ENCODE results near the gene MINDY2.
"Not testable (repeated sequence)": the region's sequence is repeated elsewhere in the genome, so short reads cannot be mapped to it uniquely, and the experiment has no call there.

MINDY2 gene

DNA sequence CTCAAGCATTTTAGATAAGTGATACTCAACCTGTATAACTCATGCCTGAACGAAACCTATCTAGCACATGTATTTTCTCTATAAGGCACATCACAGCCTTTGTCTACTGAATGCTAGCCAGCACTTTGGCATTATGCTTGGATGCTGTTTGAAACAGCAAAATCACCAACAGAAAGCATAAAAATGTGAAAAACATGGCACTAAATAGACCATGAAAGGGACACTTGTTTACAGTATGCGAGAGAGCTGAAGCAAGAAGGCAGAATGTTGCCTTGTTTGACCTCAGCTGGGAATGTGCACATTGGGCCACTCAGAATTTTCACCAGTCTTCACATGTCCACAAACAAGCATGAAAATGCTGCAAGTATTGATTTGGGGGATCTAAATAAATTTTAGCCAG lies 59.5 kb downstream of the MINDY2 start:
- DNase-seq (ENCODE audit: low read depth) = no peak

DNA sequence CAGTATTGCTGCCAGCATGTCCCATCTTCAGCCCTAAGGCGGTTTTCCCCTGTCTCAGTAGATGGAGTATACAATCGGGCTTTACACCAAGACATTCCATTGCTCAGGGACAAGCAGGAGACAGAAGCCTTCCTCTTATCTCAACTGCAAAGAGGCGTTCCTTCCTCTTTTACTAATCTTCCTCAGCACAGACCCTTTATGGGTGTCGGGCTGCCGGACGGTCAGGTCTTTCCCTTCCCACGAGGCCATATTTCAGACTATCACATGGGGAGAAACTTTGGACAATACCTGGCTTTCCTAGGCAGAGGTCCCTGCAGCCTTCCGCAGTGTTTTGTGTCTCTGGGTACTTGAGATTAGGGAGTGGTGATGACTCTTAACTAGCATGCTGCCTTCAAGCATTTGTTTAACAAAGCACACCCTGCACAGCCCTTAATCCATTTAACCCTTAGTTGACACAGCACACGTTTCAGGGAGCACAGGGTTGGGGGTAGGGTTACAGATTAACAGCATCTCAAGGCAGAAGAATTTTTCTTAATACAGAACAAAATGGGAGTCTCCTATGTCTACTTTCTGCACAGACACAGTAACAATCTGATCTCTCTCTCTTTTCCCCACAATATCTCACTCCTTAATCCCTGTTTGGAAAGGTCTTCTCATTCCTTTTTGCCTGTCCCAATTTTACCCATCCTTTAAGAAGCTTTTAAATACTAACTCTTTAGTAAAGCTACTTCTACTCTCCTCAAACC lies 62.8 kb downstream of the MINDY2 start:
- not testable (repeated sequence) for DNase-seq (ENCODE audit: low read depth)

DNA sequence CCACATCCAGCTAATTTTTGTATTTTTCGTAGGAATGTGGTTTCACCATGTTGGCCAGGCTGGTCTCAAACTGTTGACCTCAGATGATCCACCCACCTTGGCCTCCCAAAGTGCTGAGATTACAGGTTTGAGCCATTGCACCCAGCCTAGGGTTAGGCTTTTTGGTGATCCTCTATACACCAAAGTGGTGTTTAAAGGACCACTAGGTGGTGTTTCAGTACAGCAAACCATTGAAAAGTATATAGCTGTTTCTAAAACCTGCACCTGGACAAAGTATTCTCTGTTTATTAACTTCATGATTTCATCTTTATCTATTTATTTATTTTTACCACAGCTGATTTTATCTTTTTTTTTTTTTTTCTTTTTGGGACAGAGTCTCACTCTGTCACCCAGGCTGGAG lies 68.4 kb downstream of the MINDY2 start:
- no peak for DNase-seq (ENCODE audit: low read depth)

DNA sequence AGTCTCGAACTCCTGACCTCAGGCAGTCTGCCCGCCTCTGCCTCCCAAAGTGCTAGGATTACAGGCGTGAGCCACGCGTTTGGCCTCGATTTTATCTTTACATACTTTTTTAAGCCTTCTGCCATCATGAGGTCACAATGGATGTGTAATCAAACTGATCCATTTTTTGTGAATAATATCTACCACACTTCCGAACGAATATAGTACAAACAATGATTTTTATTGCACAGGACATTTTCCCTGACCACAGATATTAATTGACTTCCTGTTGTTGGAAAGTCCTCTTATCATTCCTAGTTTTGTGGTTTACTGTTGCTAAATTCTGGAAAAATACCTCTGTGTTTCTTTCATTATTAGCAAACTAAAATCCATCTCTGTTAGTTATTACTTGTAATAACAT lies 68.9 kb downstream of the MINDY2 start:
- DNase-seq (ENCODE audit: low read depth) = no peak

DNA sequence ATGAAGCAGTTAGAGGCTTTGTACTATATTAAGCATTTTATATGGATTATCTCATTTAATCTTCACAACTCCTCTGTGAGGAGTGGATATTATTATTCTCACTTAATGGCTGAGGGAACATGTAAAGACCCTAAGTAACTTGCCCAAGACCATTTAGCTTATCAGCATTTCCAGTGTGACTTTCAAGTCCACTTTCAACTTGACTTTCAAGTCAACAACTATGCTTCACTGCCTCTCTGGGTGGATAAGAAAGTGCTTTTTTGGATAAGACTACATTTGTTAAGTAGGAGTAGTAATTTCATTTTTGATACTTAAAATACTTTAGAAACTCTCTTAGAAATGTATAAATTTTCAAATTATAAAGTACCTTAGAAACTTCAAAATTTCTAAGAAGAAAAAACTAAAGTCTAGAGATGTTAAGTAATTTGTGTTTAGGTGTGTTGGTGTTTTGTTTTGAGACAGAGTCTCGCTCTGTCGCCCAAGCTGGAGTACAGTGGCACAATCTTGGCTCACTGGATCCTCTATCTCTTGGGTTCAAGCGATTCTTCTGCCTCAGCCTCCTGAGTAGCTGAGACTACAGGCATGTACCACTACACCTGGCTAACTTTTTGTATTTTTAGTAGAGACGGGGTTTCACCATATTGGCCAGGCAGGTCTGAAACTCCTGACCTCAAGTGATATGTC lies 71.8 kb downstream of the MINDY2 start:
- no peak for DNase-seq (ENCODE audit: low read depth)

DNA sequence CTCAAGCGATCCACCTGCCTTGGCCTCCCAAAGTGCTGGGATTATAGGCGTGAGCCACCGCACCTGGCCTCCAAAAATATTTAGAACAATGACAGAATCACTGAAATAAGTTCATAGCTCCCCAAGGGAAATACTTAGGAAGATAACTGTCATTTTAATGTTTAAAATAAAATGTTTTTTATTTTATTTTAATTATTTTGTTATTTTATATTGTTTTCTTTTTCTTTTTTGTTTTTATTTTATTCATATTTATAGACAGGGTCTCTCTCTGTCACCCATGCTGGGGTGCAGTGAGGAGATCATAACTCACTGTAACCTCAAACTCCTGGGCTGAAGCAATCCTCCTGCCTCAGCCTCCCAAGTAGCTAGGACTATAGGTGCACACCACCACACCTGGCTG lies 80.1 kb downstream of the MINDY2 start:
- not testable (repeated sequence) for DNase-seq (ENCODE audit: low read depth)

DNA sequence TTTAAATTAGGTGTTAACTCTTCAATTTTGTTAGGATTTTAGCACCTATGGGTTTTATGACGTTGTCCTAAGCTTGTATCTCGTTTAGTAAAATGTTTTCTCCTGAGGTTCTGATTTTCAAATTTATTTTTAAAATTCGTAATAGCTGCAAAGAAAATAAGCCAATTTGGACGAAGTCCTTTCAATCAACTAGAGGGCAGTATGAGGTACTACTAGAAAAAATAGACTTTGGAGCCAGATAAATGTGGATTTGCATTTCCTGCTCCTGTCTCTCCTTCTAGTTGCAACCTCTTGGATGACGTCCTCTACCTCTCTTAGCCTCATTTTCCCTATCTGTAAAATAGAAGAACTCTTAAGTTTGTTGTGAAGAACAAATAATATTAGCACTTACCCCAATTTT lies 81.2 kb downstream of the MINDY2 start:
- DNase-seq (ENCODE audit: low read depth) = no peak

DNA sequence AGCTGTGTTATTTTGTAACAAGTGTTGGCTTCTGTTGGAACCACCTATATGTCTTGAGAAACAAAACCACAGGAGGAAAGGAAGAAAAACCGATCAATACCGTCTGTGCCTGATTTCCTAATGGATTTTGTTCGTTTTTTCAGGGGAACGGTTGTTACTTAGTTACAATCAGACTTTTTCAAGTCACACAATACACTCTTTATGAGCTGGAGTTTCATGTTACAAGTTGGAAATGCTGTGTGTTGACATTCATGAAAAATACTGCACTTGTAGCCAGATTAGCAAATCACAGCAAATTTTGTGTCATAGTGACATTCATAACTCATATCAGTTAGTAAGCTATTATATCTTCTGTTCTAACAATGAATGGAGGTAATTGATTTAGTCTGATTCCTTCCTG lies 83.5 kb downstream of the MINDY2 start:
- DNase-seq (ENCODE audit: low read depth) = no peak

DNA sequence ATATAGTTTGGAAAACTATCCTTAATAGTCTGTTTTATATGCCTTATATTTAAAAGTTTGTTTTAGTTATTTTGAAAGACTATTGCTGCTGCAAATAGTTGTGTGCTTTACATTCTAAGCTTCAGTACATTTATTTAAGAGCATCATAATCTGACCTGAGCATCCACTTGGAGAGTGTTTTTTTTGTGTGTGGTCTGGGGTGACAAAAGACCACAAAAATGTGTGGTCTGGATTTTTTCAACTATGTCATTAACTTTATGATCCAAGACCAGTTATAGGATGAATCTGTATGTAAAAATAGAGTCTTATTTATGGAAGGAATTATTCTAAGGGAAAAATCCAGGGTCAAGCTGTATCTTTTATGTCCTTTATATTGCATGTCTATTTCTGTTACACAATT lies 85.0 kb downstream of the MINDY2 start:
- DNase-seq (ENCODE audit: low read depth) = no peak

DNA sequence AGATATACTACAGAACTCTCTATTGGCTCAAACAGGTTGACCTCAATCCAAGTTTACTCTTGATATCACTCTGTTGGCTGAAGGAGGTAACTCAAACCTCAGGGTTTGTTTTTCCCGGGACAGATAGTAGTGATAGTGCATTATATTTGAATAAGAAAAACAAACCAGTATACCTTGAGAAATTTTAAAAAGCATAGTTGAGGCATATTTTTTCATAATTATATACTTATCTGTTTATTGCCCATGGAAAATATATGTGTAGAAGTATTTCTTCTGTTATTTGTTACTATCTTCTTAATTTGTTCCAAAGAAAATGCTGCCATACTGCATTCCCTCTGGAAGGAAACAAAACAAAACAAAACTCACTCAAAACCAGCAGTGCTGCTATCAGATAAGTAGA lies 85.5 kb downstream of the MINDY2 start:
- DNase-seq (ENCODE audit: low read depth) = not testable (repeated sequence)

DNA sequence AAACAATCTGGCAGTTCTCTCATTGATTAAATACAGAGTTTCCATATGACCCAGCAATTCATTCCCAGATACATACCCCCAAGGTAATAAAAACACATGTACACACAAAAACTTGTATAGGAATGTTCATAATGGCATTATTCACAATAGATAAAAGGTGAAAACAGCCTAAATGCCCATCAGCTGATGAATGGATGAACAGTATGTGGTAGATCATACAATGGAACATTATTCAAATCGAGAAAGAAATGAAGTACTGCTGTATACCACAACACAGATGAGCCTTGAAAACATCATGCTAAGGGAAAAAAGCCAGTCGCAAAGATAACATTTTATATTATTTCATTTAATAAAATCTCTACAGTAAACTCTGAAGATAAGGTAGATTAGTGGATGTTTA lies 91.2 kb downstream of the MINDY2 start:
- DNase-seq (ENCODE audit: low read depth) = no peak

DNA sequence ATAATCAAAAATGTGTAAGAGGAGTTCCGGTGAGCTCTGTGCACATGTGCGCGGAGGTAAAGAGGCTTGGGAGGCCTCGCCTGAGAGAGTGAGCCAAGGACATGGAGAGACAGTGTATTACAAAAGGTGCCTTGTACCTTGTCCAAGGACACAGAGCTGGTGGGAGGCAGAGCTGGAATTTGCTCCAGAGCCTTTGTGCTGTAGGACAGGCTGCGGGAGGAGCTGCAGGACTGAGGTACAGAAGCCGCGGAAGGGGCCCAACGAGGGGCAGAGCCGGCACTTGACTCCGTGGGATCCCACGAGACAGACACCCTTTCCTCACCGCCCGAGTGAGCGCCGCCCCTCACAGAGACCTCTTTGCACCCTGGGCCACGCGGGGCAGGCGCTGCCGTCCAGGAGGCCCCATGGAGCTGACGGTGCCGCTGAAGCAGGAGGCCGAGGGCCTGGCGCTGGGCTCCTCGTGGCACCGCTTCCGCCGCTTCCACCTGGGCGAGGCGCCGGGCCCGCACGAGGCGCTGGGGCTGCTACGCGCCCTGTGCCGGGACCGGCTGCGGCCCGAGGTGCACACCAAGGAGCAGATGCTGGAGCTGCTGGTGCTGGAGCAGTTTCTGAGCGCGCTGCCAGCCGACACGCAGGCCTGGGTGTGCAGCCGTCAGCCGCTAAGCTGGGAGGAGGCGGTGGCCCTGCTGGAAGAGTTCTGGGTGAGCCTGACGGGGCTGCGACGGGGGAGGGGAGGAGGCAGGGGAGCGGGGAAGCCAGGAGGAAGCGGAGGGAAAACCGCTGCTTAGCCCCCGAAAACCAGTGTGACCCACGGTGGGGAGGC lies 93.7 kb downstream of the MINDY2 start:
- no peak for DNase-seq (ENCODE audit: low read depth)

DNA sequence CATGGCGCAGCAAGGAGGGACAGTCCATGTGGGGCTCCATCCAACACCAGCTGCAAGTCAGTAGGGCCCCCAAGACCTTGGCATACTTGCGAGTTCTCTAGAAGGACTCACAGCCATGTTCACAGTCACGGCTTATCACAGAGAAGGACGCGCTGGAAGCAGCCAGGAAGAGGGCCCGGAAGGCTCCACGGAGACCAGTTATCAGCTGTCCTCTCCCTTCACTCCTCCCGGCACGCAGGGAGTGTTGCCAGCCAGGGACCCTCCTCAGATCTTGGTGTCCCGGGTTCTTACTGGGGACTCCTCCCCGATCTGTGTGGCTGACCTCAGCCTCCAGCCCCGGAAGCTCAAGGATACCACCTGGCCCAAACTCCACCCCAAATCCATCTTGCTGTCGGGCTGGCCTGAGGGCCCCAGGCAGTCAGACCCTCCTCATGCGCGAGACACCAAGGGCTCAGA lies 94.4 kb downstream of the MINDY2 start:
- no peak for DNase-seq (ENCODE audit: low read depth)

DNA sequence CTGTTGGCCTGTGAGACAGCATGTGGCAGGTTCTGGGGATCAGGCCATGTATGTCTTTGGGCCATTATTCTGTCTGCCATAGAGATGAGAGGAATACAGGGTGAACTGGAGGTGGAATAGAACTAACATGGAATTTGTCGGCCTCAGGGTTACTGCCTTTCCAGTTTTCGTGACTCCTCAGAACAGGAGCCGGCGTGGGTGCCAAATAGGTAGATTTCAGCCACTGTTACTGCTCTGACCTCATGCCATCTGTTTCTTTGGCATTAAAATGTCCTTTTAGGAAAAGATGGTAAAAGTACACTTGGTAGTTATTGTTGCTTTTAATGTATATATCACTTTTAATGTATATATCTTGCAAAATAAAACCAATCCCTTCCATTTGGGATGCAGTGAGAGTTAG lies 96.8 kb downstream of the MINDY2 start:
- DNase-seq (ENCODE audit: low read depth) = no peak

DNA sequence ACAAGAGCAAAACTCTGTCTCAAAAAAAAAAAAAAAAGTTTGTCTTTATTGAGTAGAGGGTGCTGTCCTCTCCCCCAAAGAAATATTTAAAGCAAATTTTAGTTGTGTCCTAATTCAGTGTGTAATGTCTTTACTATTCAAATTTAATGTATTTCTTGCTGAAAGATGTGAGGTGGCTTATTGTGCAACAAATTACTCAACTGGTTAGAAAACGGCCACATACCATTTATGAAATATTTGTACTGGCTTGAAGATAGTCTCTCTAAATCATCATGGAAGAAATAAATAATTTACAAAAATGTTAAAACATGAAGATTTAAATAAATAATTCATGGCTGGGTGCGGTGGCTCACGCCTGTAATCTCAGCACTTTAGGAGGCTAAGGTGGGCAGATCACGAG lies 99.3 kb downstream of the MINDY2 start:
- no peak for DNase-seq (ENCODE audit: low read depth)

DNA sequence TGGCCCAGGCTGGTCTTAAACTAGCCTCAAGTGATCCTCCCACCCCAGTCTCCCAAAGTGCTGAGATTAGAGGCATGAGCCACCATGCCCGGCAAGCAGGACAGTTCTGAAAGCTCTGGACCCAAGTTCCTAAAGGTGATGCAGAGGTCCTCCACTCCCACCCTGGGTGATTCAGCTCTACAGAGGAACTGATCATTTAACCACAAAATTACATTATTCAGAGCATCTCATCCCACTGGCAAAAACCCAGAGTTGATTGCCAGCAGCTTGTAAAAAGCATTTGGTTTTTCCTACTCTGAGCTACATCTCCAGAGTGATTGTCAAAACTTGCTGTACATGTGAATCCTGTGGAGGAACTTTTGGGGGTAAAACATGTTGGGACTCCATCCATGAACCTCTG lies 102.2 kb downstream of the MINDY2 start:
- no peak for DNase-seq (ENCODE audit: low read depth)

DNA sequence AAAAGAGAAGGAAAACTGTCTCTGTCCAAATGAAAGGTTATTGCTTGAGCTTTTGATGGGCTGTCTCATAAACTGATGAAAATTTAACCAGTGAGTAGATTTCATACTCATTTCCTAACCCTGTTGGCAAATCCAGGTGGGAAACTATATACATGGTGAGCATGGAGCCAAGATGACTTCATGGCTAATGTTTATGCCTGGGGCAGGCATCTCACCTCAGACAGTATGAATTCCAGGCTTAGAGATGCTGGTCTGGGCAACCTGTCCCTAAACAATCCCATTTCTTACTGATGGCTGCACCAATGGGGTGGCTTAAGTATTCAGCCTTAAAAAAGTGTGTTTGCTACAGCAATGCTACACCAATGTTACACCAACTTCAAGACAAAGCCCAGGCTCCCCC lies 104.2 kb downstream of the MINDY2 start:
- DNase-seq (ENCODE audit: low read depth) = no peak

DNA sequence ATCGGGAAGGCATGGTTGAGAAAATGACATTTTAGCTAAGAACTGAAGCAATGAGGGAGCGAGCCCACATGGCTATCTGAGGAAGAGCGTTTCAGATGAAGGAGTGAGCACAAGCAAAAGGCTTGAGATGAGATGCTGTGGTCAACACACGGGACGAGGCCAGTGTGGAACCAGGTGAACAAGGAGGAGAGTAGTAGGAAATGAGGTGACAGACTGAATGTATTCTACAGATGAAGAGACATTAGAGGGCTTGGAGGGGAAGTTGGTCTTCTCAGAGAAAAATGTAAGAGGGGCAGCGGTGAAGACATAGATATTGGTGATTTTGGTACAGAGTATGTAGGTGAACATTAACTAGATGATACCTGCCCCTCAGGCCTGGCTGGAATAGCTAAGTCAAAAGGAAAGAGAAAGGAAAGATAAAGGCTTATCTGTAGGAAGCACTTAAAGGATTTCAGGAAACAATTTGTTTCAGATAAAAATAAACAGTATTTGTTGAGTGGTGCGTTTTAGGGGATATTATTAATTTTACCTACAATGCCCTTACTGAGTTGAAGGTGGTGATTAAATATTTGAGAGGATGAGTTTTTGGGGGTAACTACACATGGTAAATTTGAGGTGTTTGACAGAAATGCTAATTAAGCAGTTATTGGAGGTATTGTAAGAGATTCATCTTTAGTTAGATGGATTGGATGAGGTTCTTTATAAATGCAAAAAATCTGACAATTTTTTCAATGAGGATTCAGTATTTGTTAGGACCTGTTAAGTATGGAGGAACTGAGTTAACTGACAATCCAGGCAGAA lies 105.4 kb downstream of the MINDY2 start:
- DNase-seq (ENCODE audit: low read depth) = no peak

DNA sequence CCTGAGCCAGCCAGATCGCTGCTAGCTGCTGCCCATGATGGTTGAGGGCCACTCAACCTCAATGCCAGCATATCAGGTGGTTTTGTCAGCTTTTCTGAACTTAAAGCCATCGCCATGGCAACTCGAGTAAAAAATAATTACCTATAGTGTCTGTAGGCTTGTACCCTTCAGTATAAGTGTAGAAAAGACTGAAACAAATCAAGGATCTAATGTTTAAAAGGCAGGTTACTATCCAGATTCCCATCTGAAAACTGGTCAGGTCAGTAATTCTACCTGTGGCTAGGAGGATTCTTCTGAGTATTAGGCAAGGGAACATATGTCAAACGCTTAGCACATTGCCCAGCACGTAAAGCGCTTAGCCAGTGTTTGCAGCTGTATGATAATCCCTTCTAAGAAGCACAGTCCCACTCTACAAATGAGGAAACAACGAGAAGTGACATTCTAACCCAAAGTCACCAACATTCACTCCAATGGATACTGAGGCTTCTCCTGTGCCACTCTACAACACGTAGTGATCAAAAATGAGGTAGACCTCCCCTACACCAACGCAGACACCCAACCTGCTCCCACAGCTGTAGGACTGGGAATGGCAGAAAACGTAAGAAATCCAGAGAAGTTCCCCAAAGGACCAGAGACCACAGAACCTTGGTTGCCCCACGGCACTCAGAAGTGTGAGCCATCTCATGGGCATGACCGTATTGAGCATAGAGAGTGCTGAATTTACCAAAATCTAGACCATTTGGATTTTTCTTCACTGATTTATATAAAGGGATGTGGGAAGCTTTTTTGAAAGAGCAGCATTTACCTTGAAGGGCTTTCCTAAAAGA lies 107.1 kb downstream of the MINDY2 start:
- DNase-seq (ENCODE audit: low read depth) = no peak

DNA sequence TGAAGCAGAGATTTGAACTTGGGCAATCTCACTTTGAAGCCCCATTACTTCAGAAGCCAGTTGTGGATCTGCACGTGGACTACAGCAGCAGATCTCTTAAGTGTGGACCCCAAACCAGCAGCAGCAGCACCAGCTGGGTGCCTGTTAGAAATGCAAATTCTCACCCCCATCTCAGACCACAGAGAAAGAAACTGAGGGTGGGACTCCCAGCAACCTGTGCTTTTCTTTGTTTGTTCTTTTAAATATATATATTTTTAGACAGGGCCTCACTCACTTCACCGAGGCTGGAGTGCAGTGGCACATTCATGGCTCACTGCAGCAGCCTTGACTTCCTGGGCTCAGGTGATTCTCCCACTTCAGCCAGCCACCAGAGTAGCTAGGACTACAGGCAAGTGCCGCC lies 109.2 kb downstream of the MINDY2 start:
- DNase-seq (ENCODE audit: low read depth) = no peak

DNA sequence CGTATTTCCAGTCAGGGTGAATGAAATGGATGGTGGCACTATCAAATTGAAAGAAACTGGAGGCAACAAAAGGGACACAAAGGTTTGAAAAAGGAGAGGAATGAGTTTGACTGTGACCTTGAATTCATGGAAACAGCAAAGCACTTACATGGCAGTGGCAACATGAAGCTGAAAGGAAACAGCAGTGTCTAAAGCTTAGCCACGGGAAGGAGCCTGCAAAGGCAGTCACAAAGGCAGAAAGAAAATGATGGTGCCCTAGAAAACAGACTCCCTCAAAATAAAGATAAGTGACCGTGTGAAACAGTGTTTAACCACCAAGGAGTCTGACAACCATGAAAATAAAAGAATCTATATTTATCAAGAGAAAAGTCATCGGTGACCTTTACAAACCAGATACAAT lies 111.1 kb downstream of the MINDY2 start:
- no peak for DNase-seq (ENCODE audit: low read depth)
